Stimulated activated CD4-positive, alpha-beta T cell treated with anti-CD3 and anti-CD28 coated beads, Interleukin-4, amount 100 ng/mL, for 4 hours (primary cell): ENCODE measurements around the gene CNN3.

Experiments
- DNase-seq, 2 experiments: peaks; one replicate each; pipeline ENCODE4 v3.0.0-alpha.2; 2020

The CNN3 gene

DNA sequence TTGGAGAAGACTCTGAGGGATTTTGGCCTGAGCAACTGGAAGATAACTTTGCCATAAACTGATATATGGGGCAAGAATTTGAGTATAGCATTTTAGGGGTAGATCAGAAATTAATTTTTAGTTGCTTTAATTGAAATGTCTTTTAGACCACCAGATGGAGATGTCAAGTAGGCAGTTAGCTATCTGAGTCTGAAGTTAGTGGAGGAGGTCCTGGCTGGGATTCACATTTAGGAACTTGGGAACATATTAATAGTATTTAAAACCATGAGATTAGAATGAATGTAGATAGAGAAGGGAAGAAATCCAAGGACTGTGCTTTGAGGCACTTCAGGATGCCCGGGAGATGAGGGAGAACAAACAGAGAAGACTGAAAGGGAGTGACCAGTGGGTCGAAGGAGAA, 74.1 kb downstream of the CNN3 start:
- DNase-seq: no peak

DNA sequence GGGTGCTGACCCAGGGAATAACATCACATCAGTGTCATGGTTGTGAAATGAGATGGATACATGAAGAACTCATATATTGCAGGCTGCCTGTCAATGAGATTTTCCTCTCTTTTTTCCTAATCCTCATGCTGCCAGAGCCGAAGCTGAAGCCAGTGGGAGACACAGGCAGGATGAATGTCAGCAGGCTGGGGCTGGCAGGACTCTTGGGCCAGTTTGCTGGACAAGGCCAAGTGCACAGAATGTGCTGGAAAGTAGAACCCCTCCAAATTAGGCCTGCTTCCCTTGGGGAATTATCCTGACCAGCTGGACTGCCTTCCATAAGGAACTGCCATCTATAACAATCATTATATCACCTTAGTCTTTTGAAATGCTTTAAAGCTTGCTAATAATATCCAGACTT, 75.3 kb downstream of the CNN3 start:
- no peak for DNase-seq
